Measurements from ENCODE around the gene NMT2. TPM values are rescaled to one million over a fixed set of nuclear protein-coding genes. Genes with fewer than 3 reads are reported as not detected.

The NMT2 gene
- total RNA-seq, 1 experiment from 2014 or later, result 26.1 TPM

- H3K27me3 ChIP-seq (ENCODE audit: insufficient read depth, low read length), result no peaks in the 10 kb centered on the region
- no peaks in the 10 kb centered on the region for H3K79me2 ChIP-seq (ENCODE audit: insufficient read depth, low read length)
- intact Hi-C loops (cut with micrococcal nuclease), result no loop called here
- no peak overlapping the region for H2AFZ ChIP-seq (ENCODE audit: low read depth, low read length, poor library complexity, severe bottlenecking)
- BruUV-seq (replicated peaks), result no TSS peak
- no peak overlapping the region for H3K27ac ChIP-seq (ENCODE audit: low read depth, low read length)
- RAD21 ChIA-PET (ENCODE audit: low non-redundant PET in 1 of 2, low total read pairs in 2 of 2, uncharacterized antibody in 2 of 2, unreplicated experiment in 2 of 2), result no interaction called here
- TF ChIP-seq EGR1 (IDR thresholded peaks at IDR 0.05; ENCODE audit: low read depth), result no peak
- no peak for TF ChIP-seq REST (IDR thresholded peaks at IDR 0.05; ENCODE audit: low read depth)
- TF ChIP-seq ELF1 (IDR thresholded peaks at IDR 0.05; ENCODE audit: borderline replicate concordance, low read depth), result no peak
- no peak for TF ChIP-seq ZFX (IDR thresholded peaks at IDR 0.05)
- TF ChIP-seq ZBTB33 (IDR thresholded peaks at IDR 0.05; ENCODE audit: extremely low read depth, insufficient replicate concordance, low read length), result no peak
- TF ChIP-seq JUND (IDR thresholded peaks at IDR 0.05), result no peak
- no peak for TF ChIP-seq MAX (IDR thresholded peaks at IDR 0.05)
- TF ChIP-seq EZH2 (IDR thresholded peaks at IDR 0.05), result no peak
- no peak for TF ChIP-seq CEBPB (IDR thresholded peaks at IDR 0.05; ENCODE audit: low read depth)
- TF ChIP-seq RAD21 (IDR thresholded peaks at IDR 0.05; ENCODE audit: low read depth), result no peak
- TF ChIP-seq ATF3 (IDR thresholded peaks at IDR 0.05), result no peak
- TF ChIP-seq YY1 (IDR thresholded peaks at IDR 0.05; ENCODE audit: extremely low read depth, insufficient replicate concordance, low read depth, low read length), result no peak
- TF ChIP-seq ZNF274 (IDR thresholded peaks at IDR 0.05; ENCODE audit: low read depth, low read length), result no peak
- TF ChIP-seq POLR2A (IDR thresholded peaks at IDR 0.05; ENCODE audit: borderline replicate concordance, extremely low read depth, insufficient read depth, insufficient read length), result no peak
- no peak for TF ChIP-seq SRF (IDR thresholded peaks at IDR 0.05; ENCODE audit: low read depth)
- no peak for TF ChIP-seq CTCF (IDR thresholded peaks at IDR 0.05 in 2 of 3, conservative IDR thresholded peaks at IDR 0.05 in 1 of 3; ENCODE audit: borderline replicate concordance in 1 of 3, insufficient read depth in 1 of 3, low read depth in 2 of 3, low read length in 2 of 3)
- no peak for TF ChIP-seq EZH2phosphoT487 (IDR thresholded peaks at IDR 0.05; ENCODE audit: borderline replicate concordance)
- no peak overlapping the region for H3K4me2 ChIP-seq (ENCODE audit: low read length)
- H3K9me3 ChIP-seq (ENCODE audit: control insufficient read depth in 1 of 2, insufficient read depth in 1 of 2, low read depth in 1 of 2, low read length in 2 of 2), result no peaks in the 10 kb centered on the region
- DNase-seq (ENCODE audit: low read depth, low spot score), result no peak
- H3K4me3 ChIP-seq (replicated peaks in 1 of 2; ENCODE audit: low read depth in 1 of 2, low read length in 2 of 2), result no peak overlapping the region
- H4K20me1 ChIP-seq (ENCODE audit: insufficient read depth), result no peaks in the 10 kb centered on the region
- POLR2A ChIA-PET, result no interaction called here
- no peaks in the 10 kb centered on the region for H3K4me1 ChIP-seq (ENCODE audit: control insufficient read depth in 1 of 2, insufficient read depth in 2 of 2, low read length in 2 of 2)
- ATAC-seq, result no peak
- CTCF ChIA-PET, result no interaction called here
- no peaks in the 10 kb centered on the region for H3K9me2 ChIP-seq (ENCODE audit: insufficient read depth)
- H3K9ac ChIP-seq (ENCODE audit: low read length), result no peak overlapping the region
- no peaks in the 10 kb centered on the region for H3K36me3 ChIP-seq (ENCODE audit: control insufficient read depth in 1 of 2, insufficient read depth in 2 of 2, low read length in 2 of 2)
Measured at GRCh38 chr10:15183689-15184481, 15.4 kb upstream of the NMT2 start.
